GM18867 (cell line): ENCODE results near the gene MCOLN1.
"Not testable (repeated sequence)": the region's sequence is repeated elsewhere in the genome, so short reads cannot be mapped to it uniquely, and the experiment has no call there.

ENCODE experiments used
- ATAC-seq: cut with Tn5 transposase; IDR thresholded peaks from one replicate; pipeline ENCODE4 v1.9.1; 2021; ENCODE audit warnings: mild to moderate bottlenecking, moderate library complexity; ENCODE audit not compliant: unreplicated experiment

The MCOLN1 gene

DNA sequence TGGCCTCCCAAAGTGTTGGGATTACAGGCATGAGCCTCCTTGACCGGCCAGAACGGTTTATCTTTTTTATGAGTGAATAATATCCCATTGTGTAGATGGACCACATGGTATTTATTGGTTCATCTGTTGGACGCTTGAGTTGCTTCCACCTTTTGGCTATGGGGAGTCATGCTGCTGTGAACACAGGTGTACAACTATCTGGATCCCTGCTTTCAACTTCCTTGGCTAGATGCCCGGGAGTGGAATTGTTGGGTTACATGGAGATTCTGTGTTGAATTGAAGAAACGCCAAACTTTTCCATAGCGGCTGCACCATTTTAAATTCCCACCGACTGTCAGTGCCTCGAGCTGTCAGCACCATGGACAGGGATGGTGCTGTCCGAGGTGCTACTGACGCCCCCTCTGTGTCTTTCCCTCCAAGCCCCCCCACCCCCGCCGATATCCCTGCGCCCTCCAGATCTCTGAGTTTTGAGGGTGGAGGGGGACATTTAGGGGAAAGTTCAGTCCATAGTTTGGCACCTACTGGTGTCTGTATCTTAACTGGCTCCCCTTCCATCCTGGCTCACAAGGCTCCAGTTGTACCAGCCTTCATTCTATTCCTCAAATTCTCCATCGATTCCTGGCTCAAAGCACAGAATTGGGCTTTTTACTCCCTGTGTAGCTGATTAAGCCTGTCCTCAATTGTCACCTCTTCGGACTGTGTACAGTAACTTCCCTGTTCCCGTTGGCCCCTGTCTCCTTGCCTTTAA, 40.4 kb downstream of the MCOLN1 start:
- no peak for ATAC-seq

GRCh38 chr19:7564866-7565265, 42.4 kb downstream of the MCOLN1 start:
- no peak for ATAC-seq

DNA sequence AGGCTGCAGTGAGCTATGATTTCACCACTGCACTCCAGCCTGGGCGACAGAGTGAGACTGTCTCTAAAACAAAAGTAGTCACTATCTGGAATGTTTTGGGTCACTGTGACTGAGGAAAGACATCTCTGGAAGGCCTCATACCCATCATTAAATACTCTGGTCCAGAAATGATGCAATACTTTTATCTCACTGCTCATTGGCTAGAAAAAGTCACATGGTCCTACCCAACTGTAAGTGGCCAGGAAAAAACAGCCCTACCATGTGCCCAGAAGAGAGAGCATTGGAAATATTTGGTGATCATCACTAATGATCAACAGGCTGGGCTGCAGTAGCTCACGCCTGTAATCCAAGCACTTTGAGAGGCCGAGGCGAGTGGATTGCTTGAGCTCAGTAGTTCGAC, 42.9 kb downstream of the MCOLN1 start:
- ATAC-seq = no peak

- no peak for ATAC-seq
Observed at GRCh38 chr19:7570761-7571160, 48.3 kb downstream of the MCOLN1 start.

GRCh38 chr19:7575434-7576040, 53.1 kb downstream of the MCOLN1 start:
- no peak for ATAC-seq

DNA sequence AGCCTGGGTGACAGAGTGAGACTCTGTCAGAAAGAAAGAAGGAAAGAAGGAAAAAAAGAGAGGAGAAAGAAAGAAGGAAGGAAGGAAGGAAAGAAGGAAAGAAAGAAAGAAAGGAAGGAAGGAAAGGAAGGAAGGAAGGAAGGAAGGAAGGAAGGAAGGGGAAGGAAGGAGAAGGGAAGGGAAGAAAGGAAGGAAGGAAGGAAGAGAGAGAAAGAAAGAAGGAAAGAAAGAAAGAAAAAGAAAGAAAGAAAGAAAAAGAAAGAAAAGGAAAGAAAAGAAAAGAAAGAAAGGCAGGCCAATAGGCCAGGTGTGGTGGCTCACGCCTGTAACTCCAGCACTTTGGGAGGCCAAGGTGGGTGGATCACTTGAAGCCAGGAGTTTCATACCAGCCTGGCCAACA, 55.0 kb downstream of the MCOLN1 start:
- not testable (repeated sequence) for ATAC-seq

DNA sequence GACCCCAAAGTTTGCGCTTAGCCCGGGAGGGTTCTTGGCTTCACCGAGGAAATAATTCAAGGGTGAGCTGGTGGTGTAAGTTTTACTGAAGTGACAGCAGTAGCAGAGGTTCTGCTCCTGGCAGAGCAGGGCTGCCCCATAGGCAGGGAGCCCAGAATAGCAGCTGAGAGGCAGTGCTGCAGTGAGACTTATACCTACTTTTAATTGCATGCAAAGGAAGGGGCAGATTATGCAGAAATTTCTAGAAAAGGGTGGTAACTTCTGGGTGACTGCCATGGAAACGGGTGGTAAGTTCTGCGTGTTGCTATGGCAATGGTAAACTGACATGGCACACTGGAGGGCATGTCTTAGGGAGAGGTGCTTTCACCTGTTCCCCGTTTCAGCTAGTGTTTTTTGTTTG, 55.7 kb downstream of the MCOLN1 start:
- ATAC-seq = no peak

DNA sequence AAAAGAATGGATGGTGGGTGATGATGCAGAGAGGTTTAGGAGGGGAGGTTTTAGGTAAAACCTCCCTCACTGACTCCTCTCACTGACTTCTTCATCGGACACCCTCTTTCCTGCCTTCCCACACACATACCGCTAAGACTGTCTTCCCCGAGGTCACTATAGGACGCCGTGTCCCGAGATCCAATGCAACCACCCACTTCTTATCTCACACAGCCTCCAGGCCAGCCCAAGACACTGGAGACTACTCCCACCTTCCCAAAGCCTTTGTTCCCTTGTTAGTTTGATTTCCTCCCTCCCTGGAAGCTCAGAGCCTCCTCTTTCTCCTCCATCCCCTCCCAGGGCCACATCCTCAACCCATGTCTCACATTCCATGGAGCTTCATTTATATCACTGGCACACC, 56.8 kb downstream of the MCOLN1 start:
- no peak for ATAC-seq

GRCh38 chr19:7582446-7582845, 60.0 kb downstream of the MCOLN1 start:
- no peak for ATAC-seq
